WTC11 (cell line): Measurements from ENCODE around the gene LIF. TPM values are rescaled to one million over a fixed set of nuclear protein-coding genes. Genes with fewer than 3 reads are reported as not detected.

Experiments used
- ATAC-seq: fragments of 200-7000 bp; cut with Tn5 transposase; 2 replicates; pipeline ENCODE4 v1.10.0; 2021; ENCODE audit warnings: mild to moderate bottlenecking, moderate library complexity
- CTCF ChIA-PET: fragments of 300-600 bp; sonication (Branson Sonifier 250); formaldehyde crosslinking; loops from one replicate; lab custom pipeline; 2021; ENCODE audit warnings: antibody characterized with exemption; lab: Charles Lee
- POLR2A ChIA-PET: fragments of 350-600 bp; sonication (Branson Sonifier 250); formaldehyde crosslinking; loops from one replicate; lab custom pipeline; 2021; ENCODE audit warnings: antibody characterized with exemption; lab: Charles Lee
- DNase-seq: peaks from one replicate; pipeline ENCODE4 v3.0.0; 2021; ENCODE audit warnings: low spot score
- H3K27ac Mint-ChIP-seq: 2 replicates; pipeline ENCODE4 v1.8.0; 2021; ENCODE audit warnings: mixed read lengths
- H3K27me3 Mint-ChIP-seq: 2 replicates; pipeline ENCODE4 v1.8.0; 2021; ENCODE audit warnings: low read depth, mild to moderate bottlenecking, moderate library complexity, mixed read lengths
- H3K36me3 Mint-ChIP-seq: 2 replicates; pipeline ENCODE4 v1.8.0; 2021; ENCODE audit warnings: mixed read lengths
- H3K4me1 Mint-ChIP-seq: 2 replicates; pipeline ENCODE4 v1.8.0; 2022; ENCODE audit warnings: mixed read lengths
- H3K4me3 Mint-ChIP-seq: 2 replicates; pipeline ENCODE4 v1.8.0; 2021; ENCODE audit warnings: mild to moderate bottlenecking, moderate library complexity, mixed read lengths
- H3K9me3 Mint-ChIP-seq: 2 replicates; pipeline ENCODE4 v1.8.0; 2021; ENCODE audit warnings: mixed read lengths
- ATF1 ChIP-seq: sonication (generic); formaldehyde crosslinking; IDR thresholded peaks from 2 replicates; pipeline ENCODE4 v1.8.1; 2023; ENCODE audit warnings: mild to moderate bottlenecking, moderate library complexity, missing genetic modification reagents
- CBFB ChIP-seq: sonication (generic); formaldehyde crosslinking; IDR thresholded peaks from 2 replicates; pipeline ENCODE4 v1.8.1; 2022; ENCODE audit warnings: mild to moderate bottlenecking, low read depth, missing genetic modification reagents
- ELF4 ChIP-seq: sonication (generic); formaldehyde crosslinking; IDR thresholded peaks from 2 replicates; pipeline ENCODE4 v1.8.1; 2022; ENCODE audit warnings: low read depth, mild to moderate bottlenecking, moderate library complexity, missing genetic modification reagents
- FOXK1 ChIP-seq: sonication (generic); formaldehyde crosslinking; IDR thresholded peaks from 2 replicates; pipeline ENCODE4 v1.8.0; 2022; ENCODE audit warnings: mild to moderate bottlenecking, moderate library complexity, missing genetic modification reagents
- FOXP1 ChIP-seq: sonication (generic); formaldehyde crosslinking; IDR thresholded peaks from 2 replicates; pipeline ENCODE4 v1.8.0; 2022; ENCODE audit warnings: missing genetic modification reagents, mild to moderate bottlenecking, moderate library complexity, borderline replicate concordance
- MYBL2 ChIP-seq: sonication (generic); formaldehyde crosslinking; IDR thresholded peaks from 2 replicates; pipeline ENCODE4 v1.8.1; 2023; ENCODE audit warnings: mild to moderate bottlenecking, moderate library complexity, missing genetic modification reagents
- NFATC4 ChIP-seq: fragments of 250-450 bp; sonication (Bioruptor Pico); IDR thresholded peaks from 2 replicates; pipeline ENCODE4 v1.9.0; 2021; ENCODE audit warnings: mild to moderate bottlenecking
- SOX15 ChIP-seq: fragments of 250-450 bp; sonication (Bioruptor Pico); IDR thresholded peaks from 2 replicates; pipeline ENCODE4 v1.9.0; 2021; ENCODE audit warnings: mild to moderate bottlenecking
- TEAD1 ChIP-seq: sonication (generic); formaldehyde crosslinking; IDR thresholded peaks from 2 replicates; pipeline ENCODE4 v1.8.0; 2022; ENCODE audit warnings: mild to moderate bottlenecking, missing genetic modification reagents
- ZBTB21 ChIP-seq: sonication (generic); formaldehyde crosslinking; IDR thresholded peaks from 2 replicates; pipeline ENCODE4 v1.8.1; 2023; ENCODE audit warnings: mild to moderate bottlenecking, missing genetic modification reagents, borderline replicate concordance
- ZNF121 ChIP-seq: sonication (generic); formaldehyde crosslinking; IDR thresholded peaks from 2 replicates; pipeline ENCODE4 v1.8.0; 2023; ENCODE audit warnings: missing genetic modification reagents
- ZNF396 ChIP-seq: fragments of 250-450 bp; sonication (Bioruptor Pico); IDR thresholded peaks from 2 replicates; pipeline ENCODE4 v1.8.0; 2021; ENCODE audit warnings: mild to moderate bottlenecking, moderate library complexity, borderline replicate concordance
- total RNA-seq: library from RNA; stranded (reverse); gene quantifications from 3 replicates; pipeline ENCODE4 v1.2.3, GENCODE V29; 2021
- TF ChIP-seq, protein P1 (sequence below): fragments of 250-450 bp; sonication (Bioruptor Pico); IDR thresholded peaks from 2 replicates; pipeline ENCODE4 v1.9.0; 2021; ENCODE audit warnings: mild to moderate bottlenecking
- TF ChIP-seq, protein P2 (sequence below): sonication (generic); formaldehyde crosslinking; conservative IDR thresholded peaks from 2 replicates; pipeline ENCODE4 v1.8.1; 2022; ENCODE audit warnings: mild to moderate bottlenecking, missing genetic modification reagents
- TF ChIP-seq, protein P3 (sequence below): sonication (generic); formaldehyde crosslinking; IDR thresholded peaks from 2 replicates; pipeline ENCODE4 v1.8.1; 2023; ENCODE audit warnings: mild to moderate bottlenecking, moderate library complexity, missing genetic modification reagents
- TF ChIP-seq, protein P4 (sequence below): sonication (generic); formaldehyde crosslinking; IDR thresholded peaks from 2 replicates; pipeline ENCODE4 v1.8.1; 2023; ENCODE audit warnings: mild to moderate bottlenecking, missing genetic modification reagents
- TF ChIP-seq, protein P5 (sequence below): fragments of 250-450 bp; sonication (Bioruptor Pico); IDR thresholded peaks from 2 replicates; pipeline ENCODE4 v1.9.0; 2021; ENCODE audit warnings: moderate library complexity, mild to moderate bottlenecking, inconsistent platforms, borderline replicate concordance
- TF ChIP-seq, protein P6 (sequence below): sonication (generic); formaldehyde crosslinking; IDR thresholded peaks from 2 replicates; pipeline ENCODE4 v1.8.1; 2023; ENCODE audit warnings: mild to moderate bottlenecking, missing genetic modification reagents, moderate library complexity

The LIF gene
- total RNA-seq, 1 experiment from 2014 or later: 7.2 TPM

DNA sequence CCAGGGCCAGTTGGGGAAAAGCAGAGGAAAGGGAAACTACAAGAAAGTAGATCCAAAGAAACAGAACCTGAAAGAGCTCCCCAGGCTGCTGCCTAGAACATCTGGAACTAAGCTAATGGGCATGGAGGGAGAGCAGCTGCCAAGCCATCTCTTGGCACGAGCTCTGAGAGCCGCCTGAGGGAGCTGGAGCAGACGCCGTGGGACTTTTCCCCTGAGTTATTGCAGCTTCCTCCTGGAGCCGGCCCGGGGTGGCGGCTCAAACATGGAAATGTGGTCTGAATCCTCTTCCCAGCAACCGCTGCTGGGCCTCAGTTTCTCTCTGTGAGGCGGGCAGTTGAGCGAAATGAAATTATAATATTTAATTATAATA is 41.8 kb downstream of the LIF start:
- CTCF ChIA-PET: interaction anchor here (1.3 kb wide), 1 partner anchor 83 kb away, joined by 3 read pairs; no protein-coding TSS in a partner anchor
- Mint-ChIP-seq H3K4me3 (no peak overlapping the region), H3K9me3 (no peaks in the 10 kb centered on the region), H3K4me1 (peaks cover 10% of the 10 kb centered on the region), H3K27ac (no peak overlapping the region), H3K27me3 (no peaks in the 10 kb centered on the region), H3K36me3 (no peaks in the 10 kb centered on the region)
- DNase-seq (no peak), ATAC-seq (no peak)
- POLR2A ChIA-PET: no interaction called here
- TF ChIP-seq, protein P1, sequence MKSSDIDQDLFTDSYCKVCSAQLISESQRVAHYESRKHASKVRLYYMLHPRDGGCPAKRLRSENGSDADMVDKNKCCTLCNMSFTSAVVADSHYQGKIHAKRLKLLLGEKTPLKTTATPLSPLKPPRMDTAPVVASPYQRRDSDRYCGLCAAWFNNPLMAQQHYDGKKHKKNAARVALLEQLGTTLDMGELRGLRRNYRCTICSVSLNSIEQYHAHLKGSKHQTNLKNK (CRISPR knock-in tag): no peak

DNA sequence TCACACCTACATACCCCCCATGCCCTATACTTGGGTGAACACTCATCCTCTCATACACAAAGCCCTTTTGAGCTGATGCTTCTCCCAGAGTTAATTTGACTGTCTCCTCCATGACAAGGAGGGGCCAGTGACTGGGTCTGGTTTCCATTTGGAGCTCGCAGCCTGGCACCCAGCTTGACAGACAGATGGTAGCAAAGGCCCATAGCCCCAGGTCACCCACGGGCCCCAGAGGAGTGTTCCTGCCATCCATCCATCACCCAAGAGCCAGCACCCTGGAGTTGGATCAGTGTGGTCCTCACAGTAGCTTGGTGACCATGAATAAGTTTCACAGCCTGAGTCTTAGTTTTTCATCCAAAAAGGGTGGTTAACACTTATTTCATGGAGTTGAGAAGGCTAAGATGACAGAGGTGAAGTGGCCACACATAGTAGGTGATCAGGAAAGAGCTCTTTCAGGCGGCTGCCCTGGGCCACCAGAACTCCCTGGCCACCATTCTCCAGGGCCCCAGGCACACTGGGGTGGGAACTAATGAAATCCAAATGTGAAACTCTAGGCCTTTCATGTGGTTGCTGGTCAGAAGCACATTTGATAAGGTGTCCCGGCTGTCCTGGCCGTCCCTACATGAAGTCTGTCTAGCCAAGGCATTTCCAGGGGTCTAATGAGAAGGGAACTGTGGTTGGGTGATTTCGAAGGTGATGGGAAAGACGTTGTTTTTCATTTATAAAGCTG is 42.4 kb downstream of the LIF start:
- no peaks in the 10 kb centered on the region for H3K36me3 Mint-ChIP-seq
- no peak overlapping the region for H3K27ac Mint-ChIP-seq
- no peaks in the 10 kb centered on the region for H3K27me3 Mint-ChIP-seq
- no peaks in the 10 kb centered on the region for H3K9me3 Mint-ChIP-seq
- ATAC-seq (no peak), DNase-seq (no peak)
- peaks cover 8% of the 10 kb centered on the region for H3K4me1 Mint-ChIP-seq
- ChIA-PET POLR2A (no interaction called here), CTCF (interaction anchor here (1.3 kb wide), 1 partner anchor 84 kb away, joined by 3 read pairs; no protein-coding TSS in a partner anchor)
- no peak overlapping the region for H3K4me3 Mint-ChIP-seq
- no peak for TF ChIP-seq ZNF396
- no peak for TF ChIP-seq SOX15
- TF ChIP-seq, protein P2, sequence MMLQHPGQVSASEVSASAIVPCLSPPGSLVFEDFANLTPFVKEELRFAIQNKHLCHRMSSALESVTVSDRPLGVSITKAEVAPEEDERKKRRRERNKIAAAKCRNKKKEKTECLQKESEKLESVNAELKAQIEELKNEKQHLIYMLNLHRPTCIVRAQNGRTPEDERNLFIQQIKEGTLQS (CRISPR knock-in tag): no peak
- TF ChIP-seq, protein P3, sequence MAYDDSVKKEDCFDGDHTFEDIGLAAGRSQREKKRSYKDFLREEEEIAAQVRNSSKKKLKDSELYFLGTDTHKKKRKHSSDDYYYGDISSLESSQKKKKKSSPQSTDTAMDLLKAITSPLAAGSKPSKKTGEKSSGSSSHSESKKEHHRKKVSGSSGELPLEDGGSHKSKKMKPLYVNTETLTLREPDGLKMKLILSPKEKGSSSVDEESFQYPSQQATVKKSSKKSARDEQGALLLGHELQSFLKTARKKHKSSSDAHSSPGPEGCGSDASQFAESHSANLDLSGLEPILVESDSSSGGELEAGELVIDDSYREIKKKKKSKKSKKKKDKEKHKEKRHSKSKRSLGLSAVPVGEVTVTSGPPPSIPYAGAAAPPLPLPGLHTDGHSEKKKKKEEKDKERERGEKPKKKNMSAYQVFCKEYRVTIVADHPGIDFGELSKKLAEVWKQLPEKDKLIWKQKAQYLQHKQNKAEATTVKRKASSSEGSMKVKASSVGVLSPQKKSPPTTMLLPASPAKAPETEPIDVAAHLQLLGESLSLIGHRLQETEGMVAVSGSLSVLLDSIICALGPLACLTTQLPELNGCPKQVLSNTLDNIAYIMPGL (CRISPR knock-in tag): no peak
- TF ChIP-seq MYBL2 (CRISPR knock-in tag): no peak
- TF ChIP-seq NFATC4 (CRISPR knock-in tag): no peak
- no peak for TF ChIP-seq CBFB
- TF ChIP-seq ELF4 (CRISPR knock-in tag): no peak
- TF ChIP-seq FOXP1: no peak
- no peak for TF ChIP-seq ATF1 (CRISPR knock-in tag)
- TF ChIP-seq, protein P4, sequence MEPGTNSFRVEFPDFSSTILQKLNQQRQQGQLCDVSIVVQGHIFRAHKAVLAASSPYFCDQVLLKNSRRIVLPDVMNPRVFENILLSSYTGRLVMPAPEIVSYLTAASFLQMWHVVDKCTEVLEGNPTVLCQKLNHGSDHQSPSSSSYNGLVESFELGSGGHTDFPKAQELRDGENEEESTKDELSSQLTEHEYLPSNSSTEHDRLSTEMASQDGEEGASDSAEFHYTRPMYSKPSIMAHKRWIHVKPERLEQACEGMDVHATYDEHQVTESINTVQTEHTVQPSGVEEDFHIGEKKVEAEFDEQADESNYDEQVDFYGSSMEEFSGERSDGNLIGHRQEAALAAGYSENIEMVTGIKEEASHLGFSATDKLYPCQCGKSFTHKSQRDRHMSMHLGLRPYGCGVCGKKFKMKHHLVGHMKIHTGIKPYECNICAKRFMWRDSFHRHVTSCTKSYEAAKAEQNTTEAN (CRISPR knock-in tag): no peak
- no peak for TF ChIP-seq TEAD1 (CRISPR knock-in tag)
- TF ChIP-seq, protein P5, sequence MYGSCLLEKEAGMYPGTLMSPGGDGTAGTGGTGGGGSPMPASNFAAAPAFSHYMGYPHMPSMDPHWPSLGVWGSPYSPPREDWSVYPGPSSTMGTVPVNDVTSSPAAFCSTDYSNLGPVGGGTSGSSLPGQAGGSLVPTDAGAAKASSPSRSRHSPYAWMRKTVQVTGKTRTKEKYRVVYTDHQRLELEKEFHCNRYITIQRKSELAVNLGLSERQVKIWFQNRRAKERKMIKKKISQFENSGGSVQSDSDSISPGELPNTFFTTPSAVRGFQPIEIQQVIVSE (CRISPR knock-in tag): no peak
- TF ChIP-seq FOXK1: no peak
- no peak for TF ChIP-seq ZNF121 (CRISPR knock-in tag)
- TF ChIP-seq, protein P6, sequence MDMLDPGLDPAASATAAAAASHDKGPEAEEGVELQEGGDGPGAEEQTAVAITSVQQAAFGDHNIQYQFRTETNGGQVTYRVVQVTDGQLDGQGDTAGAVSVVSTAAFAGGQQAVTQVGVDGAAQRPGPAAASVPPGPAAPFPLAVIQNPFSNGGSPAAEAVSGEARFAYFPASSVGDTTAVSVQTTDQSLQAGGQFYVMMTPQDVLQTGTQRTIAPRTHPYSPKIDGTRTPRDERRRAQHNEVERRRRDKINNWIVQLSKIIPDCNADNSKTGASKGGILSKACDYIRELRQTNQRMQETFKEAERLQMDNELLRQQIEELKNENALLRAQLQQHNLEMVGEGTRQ (CRISPR knock-in tag): no peak
- no peak for TF ChIP-seq ZBTB21
